Subcutaneous adipose tissue (tissue), 4 donors: ENCODE data around the gene OR3A3. TPM values are rescaled to one million over a fixed set of nuclear protein-coding genes. Genes with fewer than 3 reads are reported as not detected.

Experiments
- CTCF ChIP-seq: fragments of 450-650 bp; IDR thresholded peaks from one replicate; pipeline ENCODE4 v1.5.1; 2016; ENCODE audit warnings: low read depth, mild to moderate bottlenecking, control low read depth, antibody characterized with exemption, moderate library complexity
- small RNA-seq: library from RNA; depleted of rRNA; stranded (forward); fragments of <200 nt; gene quantifications from one replicate; pipeline ENCODE3, GENCODE V24; 2016
- total RNA-seq, 4 donors: library from RNA; depleted of rRNA; stranded (reverse); fragments of >200 nt; gene quantifications; one replicate each; pipeline ENCODE4 v1.1.0, GENCODE V29; 2016

The OR3A3 gene
- total RNA-seq, 4 donors from 2014 or later = not detected

- TF ChIP-seq CTCF = no peak
Observed at GRCh38 chr17:3448059-3448665, 37.0 kb downstream of the OR3A3 start.

- TF ChIP-seq CTCF = no peak
Observed at GRCh38 chr17:3469529-3469928, 58.4 kb downstream of the OR3A3 start.

- no peak for TF ChIP-seq CTCF
Observed at GRCh38 chr17:3471599-3471998, 60.4 kb downstream of the OR3A3 start, which contains the start of gene SPATA22. TSS of gene SPATA22 (minus strand) at chr17:3471819. CDS start at chr17:3469325, 2,494 bp downstream.

- no peak for TF ChIP-seq CTCF
Observed at GRCh38 chr17:3472137-3472536, 61.0 kb downstream of the OR3A3 start.

Small RNA genes within 50 kb of the gene (small RNA-seq; reads per million reads assigned to genes)
- gene OR1AC1P = not detected

Other genes starting within 250 kb of the OR3A3 start
- gene OR1A2, start 213.9 kb upstream of the OR3A3 start, total RNA-seq = not detected
- gene OR1A1, start 203.7 kb upstream of the OR3A3 start, total RNA-seq = not detected
- gene OR3A1, start 113.0 kb upstream of the OR3A3 start, total RNA-seq = not detected
- 1 to 10 TPM in 1 of 4 donors, not detected in 3; 1.7 TPM for gene OR3A2, start 25.1 kb upstream of the OR3A3 start, total RNA-seq
- gene OR1E1, start 13.0 kb upstream of the OR3A3 start, total RNA-seq = not detected
- gene OR1E2, start 22.5 kb downstream of the OR3A3 start, total RNA-seq = not detected
- 1 to 10 TPM in 2 of 4 donors, under 1 TPM in 2; 0.51 to 2.6 (median 0.96) TPM for gene SPATA22, start 60.4 kb downstream of the OR3A3 start, total RNA-seq
- gene ASPA, start 64.6 kb downstream of the OR3A3 start, total RNA-seq = 1 to 10 TPM; 3.4 to 6.6 (median 5.6) TPM
- 1 to 10 TPM in 3 of 4 donors, under 1 TPM in 1; 0.16 to 2.8 (median 1.3) TPM for gene TRPV3, start 146.4 kb downstream of the OR3A3 start, total RNA-seq
- 1 to 10 TPM; 4.2 to 6.8 (median 5.1) TPM for gene TRPV1, start 198.0 kb downstream of the OR3A3 start, total RNA-seq
- gene SHPK, start 224.9 kb downstream of the OR3A3 start, total RNA-seq = 10 to 100 TPM in 3 of 4 donors, 1 to 10 TPM in 1; 7.3 to 16.8 (median 10.8) TPM
- gene CTNS, start 225.4 kb downstream of the OR3A3 start, total RNA-seq = 10 to 100 TPM; 16.8 to 28.2 (median 23.6) TPM